HL-60/S4 treated with retinoic acid at 250 ng/mL for 4 days and 3 days (cell line): ENCODE measurements around the gene CDH18.

Source experiments
- in situ Hi-C: fragments of 300-500 bp; cut with MboI; formaldehyde crosslinking; loops from 2 replicates; pipeline ENCODE4 v1.7.0; 2022; ENCODE audit warnings: low sequenced_read_pairs

The CDH18 gene

DNA sequence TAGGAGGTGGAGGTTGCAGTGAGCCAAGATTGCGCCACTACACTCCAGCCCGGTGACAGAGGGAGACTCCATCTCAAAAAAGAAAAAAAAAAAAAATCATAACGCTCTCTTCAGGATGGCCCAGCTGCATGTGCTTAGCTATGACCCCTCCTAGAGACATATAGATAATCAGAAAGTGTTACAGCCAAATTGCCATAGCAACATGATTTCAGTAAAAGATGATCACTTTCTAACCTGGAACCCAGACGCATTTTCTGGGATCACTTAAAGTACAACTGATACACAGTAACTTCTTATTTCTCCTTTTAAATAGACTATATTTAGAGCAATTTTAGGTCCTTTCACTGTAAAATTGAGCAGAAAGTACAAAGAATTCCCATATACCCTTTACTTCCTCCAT lies 372.9 kb downstream of the CDH18 start:
- in situ Hi-C loops = no loop called here

GRCh38 chr5:19608444-19609002 lies 379.5 kb downstream of the CDH18 start:
- in situ Hi-C loops = no loop called here

DNA sequence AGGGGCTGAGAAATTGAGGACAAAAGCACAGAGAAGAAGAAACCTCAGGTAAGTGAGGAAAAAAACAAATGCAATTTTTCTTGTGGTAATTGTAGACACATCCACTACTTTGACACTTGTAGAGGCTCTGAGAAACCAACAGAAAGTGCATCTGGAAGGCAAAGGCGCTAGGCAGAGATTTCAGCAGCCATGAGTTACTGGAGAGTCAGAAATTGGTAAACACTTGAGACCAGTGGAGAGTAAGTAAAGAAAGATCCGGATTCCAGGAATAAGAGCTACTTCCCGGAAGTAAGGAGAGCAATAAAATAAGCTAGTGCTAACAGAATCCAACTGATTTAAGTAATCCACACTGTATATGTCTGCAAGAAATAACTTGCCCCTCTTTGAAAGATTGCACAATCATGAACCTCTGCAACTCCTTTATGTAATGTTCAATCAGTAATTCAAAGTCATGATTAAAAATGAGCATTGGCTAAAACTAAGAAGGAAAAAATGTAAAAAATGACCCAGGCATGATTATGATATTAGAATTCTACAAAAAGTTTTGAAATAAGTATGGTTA lies 382.1 kb downstream of the CDH18 start:
- in situ Hi-C loops = no loop called here

DNA sequence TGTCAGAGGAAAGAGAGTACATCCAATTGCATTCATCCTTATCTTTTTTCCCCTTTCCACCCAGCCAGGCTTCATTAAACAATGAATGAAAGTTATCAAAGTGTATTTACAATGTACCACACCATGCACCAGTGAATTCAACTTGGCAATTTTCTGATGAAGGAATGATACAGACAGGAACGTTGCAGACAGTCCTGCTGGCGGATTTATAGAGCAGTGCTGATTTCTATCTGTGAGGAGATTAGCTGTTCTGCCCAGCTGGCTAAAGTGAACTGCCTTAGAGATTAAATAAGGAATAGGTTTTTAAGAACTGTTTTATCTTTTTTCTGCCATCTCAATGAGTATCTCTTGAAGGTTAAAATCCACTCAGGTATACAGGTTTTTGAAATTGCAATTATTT lies 403.9 kb downstream of the CDH18 start:
- in situ Hi-C loops = no loop called here

DNA sequence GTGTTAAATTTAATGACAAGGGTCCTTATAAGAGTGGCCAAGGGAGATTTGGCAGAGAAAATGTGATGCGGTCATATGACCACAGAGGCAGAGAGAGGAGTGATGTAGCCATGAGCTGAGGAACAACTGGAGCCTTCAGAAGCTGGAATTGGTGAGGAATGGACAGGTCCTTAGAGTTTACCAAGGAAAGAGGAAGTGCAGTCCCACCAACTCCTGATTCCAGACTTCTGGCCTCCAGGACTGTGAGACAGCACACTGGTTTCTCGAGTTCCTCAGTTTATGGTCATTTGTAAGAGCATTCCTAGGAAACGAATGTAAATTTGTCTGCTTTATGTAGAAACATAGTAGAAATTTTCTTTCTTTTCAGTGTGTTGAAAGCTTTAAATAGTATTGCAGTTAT lies 410.1 kb downstream of the CDH18 start:
- in situ Hi-C loops = no loop called here

GRCh38 chr5:19568004-19568403 lies 420.0 kb downstream of the CDH18 start:
- in situ Hi-C loops = no loop called here

DNA sequence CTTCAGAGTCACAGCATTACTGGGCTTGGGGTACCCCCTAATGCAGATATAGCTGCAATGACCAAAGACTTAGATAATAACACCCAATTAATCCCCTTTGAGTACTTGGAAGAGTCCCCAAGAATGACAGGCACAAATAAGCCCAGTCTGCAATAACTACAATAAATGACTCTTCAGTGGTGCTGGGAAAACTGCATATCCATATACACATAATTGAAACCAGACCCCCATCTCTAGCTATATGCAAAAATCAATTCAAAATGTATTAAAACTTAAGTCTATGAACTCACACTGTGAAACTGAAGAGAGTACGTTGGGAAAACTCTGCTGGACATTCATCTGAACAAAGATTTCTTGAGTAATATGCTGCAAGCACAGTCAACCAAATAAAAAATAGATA lies 422.5 kb downstream of the CDH18 start:
- in situ Hi-C loops = no loop called here

DNA sequence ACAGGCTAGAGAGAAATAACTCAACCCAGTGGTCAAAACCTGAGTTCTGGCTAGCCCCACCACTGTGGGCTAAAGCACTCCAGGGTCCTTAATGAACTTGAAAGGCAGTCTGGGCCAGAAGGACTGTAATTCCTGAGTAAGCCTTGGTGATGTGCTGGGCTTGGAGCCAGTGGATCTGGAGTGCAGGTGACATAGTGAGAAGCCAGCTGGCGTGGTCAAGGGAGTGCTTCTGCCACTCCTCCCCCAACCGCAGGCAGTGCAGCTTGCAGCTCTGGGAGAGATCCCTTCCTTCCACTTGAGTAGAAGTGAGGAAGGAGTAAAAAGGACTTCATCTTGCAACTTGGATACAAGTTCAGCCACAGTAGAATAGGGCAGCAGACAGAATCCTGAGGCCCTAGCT lies 424.0 kb downstream of the CDH18 start:
- in situ Hi-C loops = no loop called here

DNA sequence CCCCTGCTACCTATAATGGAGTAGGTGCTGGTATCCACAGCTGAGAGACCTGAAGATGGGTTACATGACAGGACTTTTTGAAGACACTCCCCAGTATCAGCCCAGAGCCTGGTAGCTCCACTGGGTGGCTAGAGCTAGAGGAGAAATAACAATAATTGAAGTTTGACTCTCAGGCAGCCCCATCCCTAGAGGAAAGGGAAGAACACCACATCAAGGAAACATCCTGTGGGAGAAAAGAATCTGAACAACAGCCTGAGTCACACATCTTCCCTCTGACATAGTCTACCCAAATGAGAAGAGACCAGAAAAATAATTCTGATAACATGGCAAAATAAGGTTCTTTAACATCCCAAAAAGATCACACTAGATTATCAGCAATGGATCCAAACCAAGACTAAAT lies 432.1 kb downstream of the CDH18 start:
- in situ Hi-C loops = no loop called here

GRCh38 chr5:19555436-19555835 lies 432.6 kb downstream of the CDH18 start:
- in situ Hi-C loops = no loop called here

GRCh38 chr5:19554524-19554923 lies 433.5 kb downstream of the CDH18 start:
- in situ Hi-C loops = no loop called here

GRCh38 chr5:19547640-19548039 lies 440.4 kb downstream of the CDH18 start:
- in situ Hi-C loops = no loop called here

GRCh38 chr5:19546521-19546920 lies 441.5 kb downstream of the CDH18 start:
- in situ Hi-C loops = no loop called here

DNA sequence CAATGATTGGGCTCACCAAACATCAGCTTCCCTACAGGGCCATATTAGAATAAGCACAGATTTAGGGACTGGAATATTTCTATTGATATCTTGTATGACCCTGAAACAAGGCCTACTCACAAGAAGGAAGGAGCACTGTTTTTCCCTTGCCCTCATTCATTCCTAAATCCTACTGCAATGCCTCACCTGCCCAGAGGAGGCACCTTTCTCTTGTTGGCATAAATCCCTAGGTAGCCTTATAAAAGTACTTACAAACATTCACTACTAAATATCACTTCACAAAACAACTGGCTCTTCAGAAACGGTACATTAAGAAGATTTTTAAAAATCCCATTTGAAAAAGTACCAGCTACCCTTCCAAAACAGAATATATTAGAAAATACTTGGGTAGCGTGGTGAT lies 449.4 kb downstream of the CDH18 start:
- in situ Hi-C loops = no loop called here

GRCh38 chr5:19536387-19536786 lies 451.6 kb downstream of the CDH18 start:
- in situ Hi-C loops = no loop called here

GRCh38 chr5:19534751-19535150 lies 453.2 kb downstream of the CDH18 start:
- in situ Hi-C loops = no loop called here

DNA sequence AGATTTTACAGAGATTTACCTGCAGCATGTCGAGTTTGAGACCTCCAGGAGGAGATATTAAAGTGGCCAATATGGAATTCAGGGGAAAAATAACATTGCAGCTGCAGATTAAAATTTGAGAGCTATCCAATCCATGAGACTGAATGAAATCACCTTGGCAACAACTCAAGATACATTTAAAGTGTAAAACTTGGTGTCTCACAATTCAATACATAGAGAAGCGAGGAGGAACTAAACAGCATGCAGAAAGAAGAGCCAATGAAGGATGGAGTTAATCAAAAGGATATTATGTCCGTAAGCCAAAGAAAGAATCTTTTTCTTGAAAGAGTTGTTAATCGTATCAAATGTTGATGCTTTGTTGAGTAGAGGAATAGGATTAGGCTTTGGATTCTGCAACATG lies 455.1 kb downstream of the CDH18 start:
- in situ Hi-C loops = no loop called here

DNA sequence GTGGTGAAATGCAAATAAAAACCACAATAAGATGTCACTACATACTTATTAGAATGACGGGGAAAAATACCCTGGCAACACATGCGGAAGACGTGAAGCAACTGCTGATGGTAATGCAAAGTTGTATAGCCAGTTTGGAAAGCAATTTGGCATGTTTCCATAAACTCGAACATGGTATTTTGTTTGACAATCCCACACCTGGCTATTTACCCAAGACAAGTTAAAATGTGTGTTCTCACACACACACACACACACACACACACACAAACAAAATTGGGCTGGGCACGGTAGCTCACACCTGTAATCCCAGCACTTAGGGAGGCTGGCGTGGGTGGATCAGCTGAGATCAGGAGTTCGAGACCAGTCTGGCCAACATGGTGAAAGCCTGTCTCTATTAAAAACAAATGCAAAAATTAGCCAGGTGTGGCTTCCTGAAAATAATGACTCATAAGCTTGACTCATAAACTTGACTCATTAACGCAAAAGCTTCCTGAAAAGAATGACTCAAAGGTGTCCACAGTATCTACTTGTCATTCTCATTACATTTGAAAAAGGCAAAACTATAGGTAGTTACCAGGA lies 456.5 kb downstream of the CDH18 start:
- in situ Hi-C loops = no loop called here

GRCh38 chr5:19519448-19519847 lies 468.6 kb downstream of the CDH18 start:
- in situ Hi-C loops = no loop called here

DNA sequence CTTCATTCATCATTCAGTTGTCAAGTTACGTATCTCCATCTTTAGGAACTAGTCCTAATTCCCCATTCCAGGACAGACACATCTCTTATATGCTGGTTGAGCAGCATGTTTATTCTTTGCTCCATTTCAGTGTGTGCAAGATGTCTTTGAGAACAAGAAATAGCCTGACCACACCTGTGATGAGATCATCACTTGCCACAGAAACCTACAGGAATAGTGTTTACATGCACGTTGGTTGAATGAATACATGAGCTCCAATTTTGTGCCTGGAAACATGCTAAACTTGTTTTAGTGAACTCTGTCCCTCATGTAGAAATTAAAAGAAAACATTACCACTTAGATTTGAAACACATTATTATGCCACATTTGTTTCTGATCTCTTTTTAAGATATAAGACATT lies 489.1 kb downstream of the CDH18 start:
- in situ Hi-C loops = no loop called here

DNA sequence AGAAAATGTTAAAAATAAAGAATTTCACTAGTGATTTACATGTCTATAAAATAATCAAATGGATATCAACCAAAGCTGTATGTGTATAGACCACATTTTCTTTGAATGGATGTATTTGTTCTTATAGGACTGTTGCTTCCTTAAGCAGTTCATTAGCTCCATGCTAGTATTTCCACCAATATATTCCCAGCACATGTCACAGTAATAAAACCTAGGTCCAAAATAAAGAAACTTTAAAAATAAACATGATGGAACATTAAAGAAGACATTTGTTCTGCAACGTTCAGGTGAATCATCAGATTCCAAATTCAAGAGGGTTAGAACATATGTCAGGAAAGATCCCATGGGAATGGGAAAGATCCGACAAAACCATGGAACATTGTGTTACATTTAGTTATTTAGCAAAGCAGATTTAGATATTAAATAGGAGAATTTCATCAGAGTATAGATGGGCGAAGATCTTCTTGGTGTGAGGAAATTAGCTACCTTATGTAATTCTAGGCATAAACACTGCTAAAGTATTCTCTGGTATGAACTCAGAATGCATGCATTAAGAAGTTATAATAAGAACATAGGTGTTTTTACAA lies 490.7 kb downstream of the CDH18 start:
- in situ Hi-C loops = no loop called here

- in situ Hi-C loops = no loop called here
Observed at GRCh38 chr5:19496056-19496455, 491.9 kb downstream of the CDH18 start.

DNA sequence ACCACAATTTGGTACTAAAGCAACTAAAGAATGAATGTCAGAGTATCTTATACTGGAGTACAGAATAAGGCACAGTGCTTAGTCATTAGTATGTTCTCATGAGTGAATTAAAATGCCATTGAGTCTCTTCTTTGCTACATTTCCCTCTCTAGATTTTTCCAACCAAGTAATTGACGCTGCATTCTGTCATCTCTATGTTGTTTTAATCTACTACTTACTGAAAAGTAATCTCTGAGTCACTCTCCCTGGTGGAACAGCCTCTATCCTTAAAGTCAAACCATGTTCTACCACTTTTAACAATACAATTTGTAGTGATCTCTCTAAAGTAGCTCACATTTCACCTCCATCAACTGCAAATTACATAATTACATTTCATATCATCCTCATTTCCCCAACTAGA lies 495.1 kb downstream of the CDH18 start:
- in situ Hi-C loops = no loop called here
